ENCODE measurements around the gene OSTM1. TPM values are rescaled to one million over a fixed set of nuclear protein-coding genes. Genes with fewer than 3 reads are reported as not detected.
A peak's percentile ranks its signal among the peaks of the same experiment; 100 is the strongest.

The OSTM1 gene
- total and polyA plus RNA-seq, 10 donors: 12.5 to 146 (median 57.0) TPM

- no peak overlapping the region for H3K27ac ChIP-seq
- 10 to 15% (median 11%) methylated on average over 20 of the region's 20 CpGs for WGBS, 5 donors
- no peaks in the 10 kb centered on the region for H3K9me3 ChIP-seq
- peak; percentile 81 for DNase-seq
- H3K4me1 ChIP-seq: peaks cover 29 to 68% (median 60%) of the 10 kb centered on the region in 6 donors
- intact Hi-C loops (cut with DNase I; ENCODE audit: low total_unique reads): no loop called here
- TF ChIP-seq POLR2AphosphoS5 (IDR thresholded peaks at IDR 0.05): no peak
- peak in 5 of 11 experiments; percentile 7 to 38 (median 23) for TF ChIP-seq CTCF (IDR thresholded peaks at IDR 0.05 in 8 of 11, conservative IDR thresholded peaks at IDR 0.05 in 3 of 11)
- TF ChIP-seq POLR2A (IDR thresholded peaks at IDR 0.05): no peak
- no peaks in the 10 kb centered on the region for H3K36me3 ChIP-seq
- peaks cover 7 to 100% (median 64%) of the 10 kb centered on the region in 7 donors for H3K27me3 ChIP-seq (replicated peaks in 1 of 7)
- H3K4me3 ChIP-seq: peak overlapping the region in 6 of 8 donors; percentile 30 to 69 (median 48)
These were observed 41.1 kb upstream of the OSTM1 start for GRCh38 chr6:108115598-108116058.

GRCh38 chr6:108114841-108115597, 40.5 kb upstream of the OSTM1 start:
- DNase-seq: peak; percentile 89
- intact Hi-C loops (cut with DNase I; ENCODE audit: low total_unique reads): loop anchor here (5.0 kb wide), 2 partner anchors 377 to 412 kb away; no protein-coding TSS in a partner anchor

GRCh38 chr6:108113557-108114519, 39.3 kb upstream of the OSTM1 start:
- Histone ChIP-seq H3K4me3 (peak overlapping the region in 5 of 8 donors; percentile 7 to 69 (median 11)), H3K9me3 (no peaks in the 10 kb centered on the region), H3K27ac (no peak overlapping the region), H3K36me3 (no peaks in the 10 kb centered on the region), H3K27me3 (replicated peaks in 1 of 7) (peaks cover 5 to 95% (median 46%) of the 10 kb centered on the region in 7 donors), H3K4me1 (peaks cover 23 to 57% (median 50%) of the 10 kb centered on the region in 6 donors)
- no peak for DNase-seq
- TF ChIP-seq POLR2A (IDR thresholded peaks at IDR 0.05): no peak
- peak; percentile 27 to 64 (median 48) for TF ChIP-seq CTCF (IDR thresholded peaks at IDR 0.05 in 8 of 11, conservative IDR thresholded peaks at IDR 0.05 in 3 of 11)
- intact Hi-C loops (cut with DNase I; ENCODE audit: low total_unique reads): loop anchor here (5.0 kb wide), 2 partner anchors 378 to 413 kb away; no protein-coding TSS in a partner anchor
- 11 to 17% (median 15%) methylated on average over 24 to 39 of the region's 39 CpGs for WGBS, 5 donors

More at GRCh38 chr6:108114841-108115597, 40.5 kb upstream of the OSTM1 start:
- peaks cover 7 to 99% (median 58%) of the 10 kb centered on the region in 7 donors for H3K27me3 ChIP-seq (replicated peaks in 1 of 7)
- H3K4me3 ChIP-seq: peak overlapping the region; percentile 21 to 69 (median 44)
- TF ChIP-seq POLR2A (IDR thresholded peaks at IDR 0.05) (no peak), POLR2AphosphoS5 (IDR thresholded peaks at IDR 0.05) (peak; percentile 6 to 70 (median 64)), CTCF (IDR thresholded peaks at IDR 0.05 in 8 of 11, conservative IDR thresholded peaks at IDR 0.05 in 3 of 11) (peak in 1 of 11 experiments; percentile 14)
- H3K27ac ChIP-seq: peak overlapping the region in 1 of 8 donors; percentile 2
- H3K36me3 ChIP-seq: no peaks in the 10 kb centered on the region
- no peaks in the 10 kb centered on the region for H3K9me3 ChIP-seq
- H3K4me1 ChIP-seq: peaks cover 29 to 68% (median 60%) of the 10 kb centered on the region in 6 donors
- 1 to 2% (median 2%) methylated on average over 49 to 50 of the region's 50 CpGs for WGBS, 5 donors
